LNCAP (cell line): ENCODE results near the gene IGFBP2.

Experiments
- CTCF ChIP-seq: fragments of 450-650 bp; IDR thresholded peaks from 2 replicates; pipeline ENCODE4 v1.5.1; 2017; ENCODE audit warnings: mild to moderate bottlenecking

Gene IGFBP2

DNA sequence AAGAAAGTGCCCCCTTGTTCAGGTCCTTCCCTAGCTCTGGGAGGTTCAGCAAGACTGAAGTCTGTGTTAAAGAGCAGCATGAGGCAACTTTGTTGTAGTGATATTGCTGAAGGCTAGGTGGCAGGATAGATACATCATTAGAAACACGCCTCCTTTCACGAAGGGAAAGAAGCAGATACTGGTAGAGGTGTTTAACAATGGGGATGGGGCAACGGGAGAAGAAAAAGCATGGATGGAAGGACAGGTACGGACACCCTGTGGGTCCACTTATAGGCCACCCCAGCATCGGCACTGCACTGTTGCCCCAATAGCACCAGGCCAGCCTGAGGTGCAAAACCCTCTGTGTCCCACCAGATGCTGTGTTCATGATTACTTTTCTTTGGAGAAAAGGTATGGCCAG lies 65.7 kb downstream of the IGFBP2 start:
- TF ChIP-seq CTCF: peak; percentile 62

DNA sequence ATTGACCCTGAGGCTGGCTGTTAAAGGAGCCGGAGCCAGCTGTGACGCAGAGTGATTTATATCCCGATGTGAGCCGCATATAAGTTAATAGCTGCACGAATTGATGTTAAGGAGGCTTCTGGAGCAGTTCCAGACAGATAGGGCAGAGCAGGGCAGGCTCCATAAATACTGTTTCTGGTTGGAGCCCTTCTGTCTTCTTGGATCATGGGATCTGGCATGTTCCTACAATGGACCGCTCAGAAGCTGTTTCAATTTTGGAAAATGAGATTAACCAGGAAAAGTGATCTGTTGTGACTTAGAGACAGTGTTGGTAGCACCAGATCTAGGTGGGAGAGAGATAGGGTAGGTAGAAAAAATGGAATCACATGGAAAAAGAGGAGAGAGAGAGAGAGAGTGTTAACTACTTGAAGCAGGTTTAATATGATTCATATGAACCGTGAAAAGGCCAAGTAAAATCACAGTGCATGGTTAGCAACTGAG lies 66.9 kb downstream of the IGFBP2 start:
- no peak for TF ChIP-seq CTCF

GRCh38 chr2:216700781-216701180 lies 67.6 kb downstream of the IGFBP2 start:
- TF ChIP-seq CTCF: no peak

GRCh38 chr2:216701544-216701943 lies 68.3 kb downstream of the IGFBP2 start:
- TF ChIP-seq CTCF: no peak

DNA sequence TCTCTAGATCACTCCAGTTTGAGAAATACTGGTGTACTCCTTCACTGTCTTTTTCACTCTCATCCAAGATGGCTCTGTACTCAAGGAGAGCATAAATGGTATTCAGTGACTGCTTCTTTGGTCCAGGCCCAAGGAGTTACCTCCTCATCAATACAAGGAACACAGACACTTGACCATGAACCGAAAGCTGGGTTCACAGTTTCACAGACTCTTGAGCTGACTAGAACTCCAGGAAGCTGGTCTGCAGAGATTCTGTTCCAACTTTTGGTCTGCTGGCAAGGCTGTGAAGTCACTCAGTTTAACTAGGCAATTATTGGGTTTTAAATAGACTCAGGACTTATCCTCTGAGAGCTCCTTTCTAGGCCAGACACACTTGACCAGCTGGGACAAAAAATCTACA lies 69.5 kb downstream of the IGFBP2 start:
- no peak for TF ChIP-seq CTCF

DNA sequence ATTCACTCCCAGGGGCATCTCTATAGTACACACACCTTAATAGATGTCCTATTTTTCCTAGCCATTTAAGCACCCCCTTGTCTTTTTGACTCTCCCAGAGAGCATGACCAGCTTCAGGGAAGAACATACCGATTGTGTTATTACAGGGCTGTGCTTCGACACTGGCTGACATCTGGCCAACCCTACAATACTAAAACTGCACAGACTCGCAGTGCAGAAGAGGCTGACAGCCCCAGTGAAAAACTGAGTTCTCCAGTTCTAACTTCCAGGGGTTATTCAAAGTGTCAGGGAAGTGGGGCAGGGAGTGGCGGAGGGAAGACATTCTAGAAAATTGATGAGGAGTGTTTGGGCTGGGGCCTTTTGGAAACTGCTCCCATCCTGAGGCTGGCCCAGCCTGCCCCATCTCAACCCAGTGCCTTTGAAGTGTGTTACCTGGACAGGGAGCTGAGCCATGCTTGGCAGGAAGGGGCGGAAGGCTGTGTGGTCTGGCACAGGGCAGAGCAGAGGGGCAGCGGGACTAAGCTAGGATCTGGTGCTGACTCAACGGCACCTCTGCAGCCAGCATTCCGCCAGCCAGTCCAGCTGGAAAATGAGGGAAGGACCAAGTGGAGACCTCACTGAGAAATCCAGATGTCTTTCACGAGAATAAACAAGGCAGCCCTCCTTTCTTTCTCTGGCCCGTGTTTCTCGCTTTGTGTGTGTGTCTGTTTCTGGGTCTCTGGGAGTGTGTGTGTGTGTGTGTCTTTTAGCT lies 77.5 kb downstream of the IGFBP2 start:
- TF ChIP-seq CTCF: no peak

- TF ChIP-seq CTCF: no peak
Observed at GRCh38 chr2:216711348-216711747, 78.1 kb downstream of the IGFBP2 start.
